ENCODE results near the gene ATP6V1G1.

The ATP6V1G1 gene

DNA sequence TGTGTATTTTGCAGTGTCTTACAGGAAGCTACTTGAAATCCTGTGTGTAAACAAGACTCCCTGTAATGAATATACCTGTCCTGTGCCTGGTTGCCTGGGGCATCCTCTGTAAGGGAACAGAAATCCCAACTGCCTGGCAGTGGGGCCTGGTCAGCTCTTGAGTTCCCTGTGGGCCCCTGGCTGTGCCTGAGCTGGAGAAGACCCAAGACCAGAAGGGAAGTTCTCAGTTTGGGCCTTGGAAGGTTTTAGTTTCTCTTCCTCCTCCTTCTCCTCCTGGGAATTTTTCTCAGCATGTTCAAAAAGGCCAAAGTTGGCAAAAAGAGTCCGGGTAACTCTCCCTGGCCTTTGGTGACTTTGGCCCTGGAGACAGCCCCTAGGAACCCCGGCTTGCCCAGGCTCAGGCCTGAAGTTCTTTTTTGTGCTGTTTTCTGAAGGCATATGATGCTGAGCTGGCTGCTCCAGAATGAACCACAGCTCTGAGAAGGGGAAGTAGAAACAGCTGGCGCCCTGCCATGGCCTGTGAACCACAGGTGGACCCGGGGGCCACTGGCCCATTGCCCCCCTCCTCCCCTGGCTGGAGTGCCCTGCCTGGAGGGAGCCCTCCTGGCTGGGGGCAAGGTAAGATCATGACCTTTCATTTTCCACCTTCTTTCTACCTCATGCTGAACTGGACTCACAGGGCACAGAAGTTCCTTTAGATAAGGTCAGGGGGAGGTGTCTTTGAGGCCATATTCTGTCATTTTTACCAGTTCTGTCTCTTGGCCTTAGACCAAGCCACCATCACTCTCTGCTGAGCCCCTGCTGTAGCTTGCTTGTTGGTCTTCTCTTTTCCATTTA lies 29.3 kb downstream of the ATP6V1G1 start:
- ATAC-seq (ENCODE audit: low read depth), result no peak
- Histone ChIP-seq H3K4me1 (ENCODE audit: insufficient read depth, poor library complexity, severe bottlenecking) (peaks cover 8% of the 10 kb centered on the region), H3K4me3 (ENCODE audit: severe bottlenecking) (no peak overlapping the region), H3K27ac (ENCODE audit: poor library complexity, severe bottlenecking) (peak overlapping the region; percentile 15), H3K9me3 (ENCODE audit: severe bottlenecking) (no peaks in the 10 kb centered on the region), H3K27me3 (ENCODE audit: insufficient read depth, poor library complexity, severe bottlenecking) (no peaks in the 10 kb centered on the region), H3K36me3 (ENCODE audit: low read depth) (peaks cover 15% of the 10 kb centered on the region)
- TF ChIP-seq CTCF (IDR thresholded peaks at IDR 0.05; ENCODE audit: poor library complexity, severe bottlenecking), result no peak
- no peak for DNase-seq (ENCODE audit: low spot score)

DNA sequence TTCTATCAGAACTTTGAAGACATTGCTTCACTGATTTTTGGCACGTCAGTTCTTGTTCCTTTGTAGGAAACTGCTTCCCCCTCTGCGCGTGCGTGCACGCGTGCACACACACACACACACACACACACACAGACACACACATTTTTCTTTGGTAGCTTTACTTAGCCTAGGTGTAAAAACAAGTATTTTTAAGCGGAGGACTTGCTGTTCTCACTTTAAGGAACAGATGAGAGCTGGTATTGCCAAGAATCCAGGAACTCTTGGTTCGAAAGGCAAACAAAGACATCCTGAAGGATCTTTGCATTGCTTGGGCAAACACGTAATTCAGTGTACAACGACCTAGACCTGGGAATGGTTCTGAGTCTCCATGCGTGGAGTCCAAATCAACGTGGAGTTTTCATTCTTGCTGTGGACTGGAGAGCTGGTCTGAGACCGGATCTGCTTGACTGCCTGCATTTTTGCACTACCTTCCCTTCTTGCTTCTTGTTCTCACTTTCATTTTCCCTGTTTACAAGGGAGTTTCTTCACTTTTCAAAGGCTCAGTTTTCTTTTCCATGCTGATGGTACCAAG lies 31.7 kb downstream of the ATP6V1G1 start:
- H3K27me3 ChIP-seq (ENCODE audit: insufficient read depth, poor library complexity, severe bottlenecking), result no peaks in the 10 kb centered on the region
- peak; percentile 32; the same call in 1 of the 3 replicates for ATAC-seq (ENCODE audit: low read depth)
- H3K27ac ChIP-seq (ENCODE audit: poor library complexity, severe bottlenecking), result peak overlapping the region; percentile 29
- peak overlapping the region; percentile 10 for H3K4me3 ChIP-seq (ENCODE audit: severe bottlenecking)
- no peaks in the 10 kb centered on the region for H3K4me1 ChIP-seq (ENCODE audit: insufficient read depth, poor library complexity, severe bottlenecking)
- DNase-seq (ENCODE audit: low spot score), result no peak
- TF ChIP-seq CTCF (IDR thresholded peaks at IDR 0.05; ENCODE audit: poor library complexity, severe bottlenecking), result no peak
- H3K9me3 ChIP-seq (ENCODE audit: severe bottlenecking), result no peaks in the 10 kb centered on the region
- peaks cover 15% of the 10 kb centered on the region for H3K36me3 ChIP-seq (ENCODE audit: low read depth)

DNA sequence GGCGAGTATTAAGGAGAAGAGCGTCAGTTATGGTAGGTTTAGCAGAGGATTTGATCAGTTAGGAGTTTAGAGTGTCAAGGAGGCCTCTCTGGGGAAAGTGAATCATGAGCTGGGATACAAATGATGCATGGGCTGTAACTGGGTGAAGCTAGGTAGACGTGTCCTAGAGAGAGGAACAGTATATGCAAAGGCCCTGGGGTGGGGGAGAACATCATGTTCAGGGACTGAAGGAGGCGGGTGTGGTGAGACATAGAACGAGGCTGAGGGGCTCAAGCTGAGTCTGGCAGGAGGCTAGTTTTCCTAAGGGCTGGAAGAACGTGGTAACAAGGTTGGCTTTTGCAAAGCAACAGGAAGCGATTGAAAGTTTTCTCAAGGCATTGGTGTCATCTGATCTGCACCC lies 34.0 kb downstream of the ATP6V1G1 start:
- Histone ChIP-seq H3K27me3 (ENCODE audit: insufficient read depth, poor library complexity, severe bottlenecking) (no peaks in the 10 kb centered on the region), H3K4me1 (ENCODE audit: insufficient read depth, poor library complexity, severe bottlenecking) (no peaks in the 10 kb centered on the region), H3K36me3 (ENCODE audit: low read depth) (peaks cover 15% of the 10 kb centered on the region), H3K9me3 (ENCODE audit: severe bottlenecking) (no peaks in the 10 kb centered on the region), H3K27ac (ENCODE audit: poor library complexity, severe bottlenecking) (no peak overlapping the region), H3K4me3 (ENCODE audit: severe bottlenecking) (no peak overlapping the region)
- no peak for DNase-seq (ENCODE audit: low spot score)
- ATAC-seq (ENCODE audit: low read depth), result no peak
- TF ChIP-seq CTCF (IDR thresholded peaks at IDR 0.05; ENCODE audit: poor library complexity, severe bottlenecking), result no peak

DNA sequence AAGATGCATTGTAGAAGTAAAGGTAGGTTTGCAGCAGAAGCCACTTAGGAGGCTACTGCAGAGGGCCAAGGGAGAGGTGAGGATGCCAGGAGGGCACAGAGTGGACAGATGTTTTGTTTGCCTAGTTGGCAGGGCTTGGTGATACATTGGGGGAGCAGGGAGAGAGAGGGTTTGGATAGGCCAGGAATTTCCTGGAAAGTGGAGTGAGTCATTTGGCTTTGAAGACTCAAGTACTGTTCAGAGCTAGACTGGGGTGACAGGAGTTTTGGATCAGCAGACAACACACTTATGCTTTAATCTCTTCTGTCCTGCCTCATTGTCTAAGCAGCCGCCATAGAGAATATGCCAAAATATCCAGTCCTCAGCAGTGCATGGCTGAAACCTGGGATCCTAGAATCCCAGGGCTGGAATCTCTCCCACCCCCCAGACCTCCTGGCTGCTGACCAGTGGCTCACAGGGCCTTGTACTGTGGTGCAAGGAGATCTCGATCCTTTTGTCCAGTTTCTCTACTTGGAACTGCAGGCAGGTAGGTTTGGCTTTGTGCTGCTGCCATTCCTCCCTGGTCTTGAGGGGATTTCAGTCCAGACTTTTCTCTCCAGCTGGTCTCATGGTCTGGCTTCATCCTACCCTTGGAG lies 34.5 kb downstream of the ATP6V1G1 start:
- DNase-seq (ENCODE audit: low spot score) (no peak), ATAC-seq (ENCODE audit: low read depth) (peak; percentile 91)
- Histone ChIP-seq H3K9me3 (ENCODE audit: severe bottlenecking) (no peaks in the 10 kb centered on the region), H3K27me3 (ENCODE audit: insufficient read depth, poor library complexity, severe bottlenecking) (no peaks in the 10 kb centered on the region), H3K27ac (ENCODE audit: poor library complexity, severe bottlenecking) (no peak overlapping the region), H3K36me3 (ENCODE audit: low read depth) (peaks cover 15% of the 10 kb centered on the region), H3K4me1 (ENCODE audit: insufficient read depth, poor library complexity, severe bottlenecking) (no peaks in the 10 kb centered on the region), H3K4me3 (ENCODE audit: severe bottlenecking) (no peak overlapping the region)
- TF ChIP-seq CTCF (IDR thresholded peaks at IDR 0.05; ENCODE audit: poor library complexity, severe bottlenecking), result no peak

Measured in RWPE2 (cell line).